OCI-LY3 (cell line): Measurements from ENCODE around the gene INHBB.

Source experiments
- H2AFZ ChIP-seq: fragments of 200-600, 300-600 bp; shearing (Covaris generic); 2 replicates; pipeline ENCODE4 v1.6.0; 2014; ENCODE audit warnings: antibody characterized with exemption, low read depth, low read length
- H3K27ac ChIP-seq: fragments of 200-600, 300-600 bp; sonication (generic); 2 replicates; pipeline ENCODE4 v1.5.1; 2014; ENCODE audit warnings: mild to moderate bottlenecking, low read length, moderate library complexity, mixed read lengths
- H3K27me3 ChIP-seq: fragments of 200-600, 300-600 bp; sonication (generic); 2 replicates; pipeline ENCODE4 v1.6.1; 2014; ENCODE audit warnings: low read depth, low read length, mixed read lengths
- H3K36me3 ChIP-seq: fragments of 200-600, 300-600 bp; sonication (generic); replicated peaks from 2 replicates; pipeline ENCODE3; 2014; ENCODE audit warnings: low read depth, low read length, mixed read lengths
- H3K4me1 ChIP-seq: fragments of 300-600, 200-600 bp; sonication (generic); 2 replicates; pipeline ENCODE4 v1.6.1; 2014; ENCODE audit warnings: low read length, mixed read lengths
- H3K4me2 ChIP-seq: fragments of 200-600, 300-600 bp; sonication (generic); 2 replicates; pipeline ENCODE4 v1.6.1; 2014; ENCODE audit warnings: low read length, mixed read lengths
- H3K4me3 ChIP-seq: fragments of 300-600, 200-600 bp; sonication (generic); 2 replicates; pipeline ENCODE4 v1.5.1; 2014; ENCODE audit warnings: antibody characterized with exemption, mild to moderate bottlenecking, low read length, moderate library complexity
- H3K79me2 ChIP-seq: fragments of 300-600, 200-600 bp; shearing (Covaris generic); 2 replicates; pipeline ENCODE4 v1.6.1; 2014; ENCODE audit warnings: mild to moderate bottlenecking, low read length, mixed read lengths
- H3K9ac ChIP-seq: fragments of 300-600, 200-600 bp; shearing (Covaris generic); 2 replicates; pipeline ENCODE4 v1.6.0; 2014; ENCODE audit warnings: mild to moderate bottlenecking, low read length, moderate library complexity
- H3K9me3 ChIP-seq: fragments of 200-600, 300-600 bp; shearing (Covaris generic); 2 replicates; pipeline ENCODE4 v1.6.1; 2014; ENCODE audit warnings: low read length, mixed read lengths; ENCODE audit not compliant: insufficient read depth
- H4K20me1 ChIP-seq: fragments of 200-600, 300-600 bp; sonication (generic); 2 replicates; pipeline ENCODE4 v1.6.1; 2016; ENCODE audit warnings: low read length, mixed read lengths; ENCODE audit not compliant: insufficient read depth
- CTCF ChIP-seq: fragments of 200-600, 300-600 bp; sonication (generic); IDR thresholded peaks from 2 replicates; pipeline ENCODE4 v1.5.1; 2014; ENCODE audit warnings: antibody characterized with exemption, low read length, low read depth
- EZH2phosphoT487 ChIP-seq: fragments of 200-600 bp; shearing (Covaris generic); IDR thresholded peaks from 2 replicates; pipeline ENCODE4 v1.6.1; 2018; ENCODE audit warnings: antibody characterized with exemption, mixed run types, low read depth

Gene INHBB

GRCh38 chr2:120341977-120342376 lies 4.0 kb upstream of the INHBB start:
- no peaks in the 10 kb centered on the region for H3K9me3 ChIP-seq
- H3K27me3 ChIP-seq, result no peaks in the 10 kb centered on the region
- TF ChIP-seq CTCF (no peak), EZH2phosphoT487 (no peak)
- no peaks in the 10 kb centered on the region for H4K20me1 ChIP-seq
- no peak overlapping the region for H3K4me2 ChIP-seq
- H3K4me1 ChIP-seq, result no peaks in the 10 kb centered on the region
- H3K9ac ChIP-seq, result no peak overlapping the region
- H3K79me2 ChIP-seq, result no peaks in the 10 kb centered on the region
- no peak overlapping the region for H3K4me3 ChIP-seq
- H3K27ac ChIP-seq, result no peak overlapping the region
- no peak overlapping the region for H2AFZ ChIP-seq
- no peaks in the 10 kb centered on the region for H3K36me3 ChIP-seq

GRCh38 chr2:120342446-120342845 lies 3.5 kb upstream of the INHBB start:
- H4K20me1 ChIP-seq, result no peaks in the 10 kb centered on the region

GRCh38 chr2:120343100-120343432 lies 2.9 kb upstream of the INHBB start:
- Histone ChIP-seq H3K79me2 (no peaks in the 10 kb centered on the region), H3K27me3 (0 out of 2 replicates have a peak, but pooled peaks cover 4% of the 10 kb centered on the region), H3K9me3 (no peaks in the 10 kb centered on the region), H3K4me2 (no peak overlapping the region), H3K36me3 (no peaks in the 10 kb centered on the region), H2AFZ (no peak overlapping the region), H3K27ac (no peak overlapping the region), H3K4me1 (no peaks in the 10 kb centered on the region), H3K4me3 (no peak overlapping the region), H3K9ac (no peak overlapping the region), H4K20me1 (no peaks in the 10 kb centered on the region)
- no peak for TF ChIP-seq CTCF
- TF ChIP-seq EZH2phosphoT487, result no peak

More at GRCh38 chr2:120342446-120342845, 3.5 kb upstream of the INHBB start:
- Histone ChIP-seq H3K9ac (no peak overlapping the region), H3K27ac (no peak overlapping the region), H3K4me1 (no peaks in the 10 kb centered on the region), H3K27me3 (0 out of 2 replicates have a peak, but pooled peaks cover 3% of the 10 kb centered on the region), H3K4me2 (no peak overlapping the region), H3K9me3 (no peaks in the 10 kb centered on the region), H2AFZ (no peak overlapping the region), H3K4me3 (no peak overlapping the region), H3K79me2 (no peaks in the 10 kb centered on the region), H3K36me3 (no peaks in the 10 kb centered on the region)
- TF ChIP-seq EZH2phosphoT487, result no peak
- TF ChIP-seq CTCF, result no peak

GRCh38 chr2:120343433-120344105 lies 2.4 kb upstream of the INHBB start:
- Histone ChIP-seq H3K36me3 (no peaks in the 10 kb centered on the region), H3K27me3 (0 out of 2 replicates have a peak, but pooled peaks cover 4% of the 10 kb centered on the region), H3K4me1 (no peaks in the 10 kb centered on the region), H3K27ac (no peak overlapping the region), H3K4me3 (no peak overlapping the region), H3K9me3 (no peaks in the 10 kb centered on the region), H3K4me2 (0 out of 2 replicates have a peak overlapping the region, but pooled peaks have one; percentile 17), H4K20me1 (no peaks in the 10 kb centered on the region), H3K9ac (no peak overlapping the region), H3K79me2 (no peaks in the 10 kb centered on the region), H2AFZ (no peak overlapping the region)
- TF ChIP-seq CTCF (0 out of 2 replicates have a peak, but pooled peaks have one; percentile 19), EZH2phosphoT487 (no peak)
